Stimulated activated CD4-positive, alpha-beta T cell treated with anti-CD3 and anti-CD28 coated beads, Interleukin-15, amount 100 ng/mL, for 24 hours (primary cell): ENCODE measurements around the gene FYB2.
"Not testable (repeated sequence)": the region's sequence is repeated elsewhere in the genome, so short reads cannot be mapped to it uniquely, and the experiment has no call there.

Experiments used
- DNase-seq: peaks from one replicate; pipeline ENCODE4 v3.0.0-alpha.2; 2020

FYB2 gene

DNA sequence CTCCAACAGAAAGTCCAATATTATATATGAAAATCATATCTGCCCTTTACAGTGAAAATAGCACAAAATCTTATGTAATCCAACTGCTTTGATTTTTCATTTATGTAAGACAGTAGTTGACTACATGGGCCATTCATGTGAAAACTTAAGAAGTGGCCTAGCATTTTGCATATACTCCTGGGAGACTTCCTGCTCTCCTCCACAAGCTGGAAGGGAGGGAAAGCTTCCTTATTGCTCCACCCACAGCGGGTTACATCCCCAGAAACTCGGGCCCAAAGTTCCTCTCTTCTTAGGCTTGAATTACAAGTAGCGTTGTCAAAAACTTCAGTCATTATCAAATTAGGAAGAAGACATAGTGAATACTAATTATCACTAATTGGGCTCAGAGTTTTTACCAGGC is 29.2 kb downstream of the FYB2 start:
- no peak for DNase-seq

DNA sequence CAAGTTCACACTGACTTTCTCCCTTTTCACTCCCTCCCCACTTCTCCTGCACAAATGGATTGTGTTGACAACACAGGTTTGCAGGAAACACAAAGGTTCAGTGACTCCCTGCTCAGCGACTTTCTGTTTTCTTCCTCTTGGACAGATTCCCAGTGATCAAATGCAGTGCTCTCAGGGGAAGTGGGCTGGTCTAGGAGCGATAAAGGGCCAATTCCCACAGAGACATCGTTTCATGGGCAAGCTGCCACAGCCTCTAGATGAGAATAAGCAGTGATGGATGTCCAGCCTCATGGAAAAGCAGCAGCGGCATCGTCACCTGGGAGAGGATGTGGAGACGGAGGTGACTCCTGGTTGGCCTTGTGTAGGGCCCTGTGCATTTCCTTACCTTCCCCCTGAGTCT is 30.6 kb downstream of the FYB2 start:
- DNase-seq, result no peak

DNA sequence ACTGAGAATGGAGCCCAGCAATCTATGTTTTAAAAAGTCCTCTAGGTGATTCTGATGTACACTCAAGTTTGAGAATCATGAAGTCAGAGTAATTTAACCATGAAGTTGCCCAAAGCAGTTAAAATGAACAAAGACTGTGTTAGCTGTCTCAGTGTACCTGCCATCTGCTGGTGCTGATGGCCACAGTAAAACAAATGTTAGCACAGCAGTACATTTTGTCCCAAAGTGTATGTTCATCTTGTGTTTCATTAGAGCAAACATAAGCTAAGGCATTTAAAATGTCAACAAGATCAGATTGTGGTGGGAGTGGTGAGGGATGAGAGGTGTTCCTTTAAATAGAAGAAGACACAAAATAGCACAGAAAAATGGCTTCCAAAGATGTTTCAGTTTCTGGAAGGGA is 31.1 kb downstream of the FYB2 start:
- DNase-seq, result no peak

DNA sequence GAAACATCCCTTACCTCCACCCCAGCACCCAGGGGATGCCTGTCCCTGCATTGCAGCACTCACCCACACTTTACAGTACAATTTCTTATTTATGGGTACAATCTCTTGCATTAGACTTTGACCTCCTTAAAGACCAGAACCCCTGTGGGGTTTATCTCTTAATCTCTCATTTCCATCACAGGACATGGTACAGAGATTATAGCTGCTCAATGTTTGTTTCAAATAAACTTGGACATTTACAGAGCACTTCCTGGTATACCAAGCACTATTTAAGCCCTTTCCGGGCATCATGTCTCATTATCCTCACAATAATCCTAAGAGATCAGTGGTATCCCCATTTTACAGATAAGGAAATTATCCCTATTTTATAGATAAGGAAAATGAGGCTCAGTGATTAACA is 31.9 kb downstream of the FYB2 start:
- no peak for DNase-seq

DNA sequence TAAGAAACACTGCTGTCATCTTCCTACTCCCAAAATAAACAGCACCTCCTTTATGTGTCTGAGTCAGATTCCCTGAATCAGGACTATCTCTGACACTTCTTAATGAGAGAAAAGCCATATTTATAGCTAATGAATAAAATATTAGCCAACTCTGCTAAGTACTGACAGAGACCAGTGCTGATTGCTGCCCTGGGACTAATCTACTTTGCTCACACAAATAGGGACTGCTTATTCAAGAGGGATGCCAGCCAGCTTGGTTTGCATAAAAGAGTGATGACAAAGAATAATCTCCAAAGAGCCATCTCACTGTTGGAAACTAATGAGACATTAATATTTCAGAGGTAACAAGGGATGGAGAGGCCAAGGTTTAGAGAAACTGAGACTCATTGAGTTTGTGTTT is 36.4 kb downstream of the FYB2 start:
- no peak for DNase-seq

DNA sequence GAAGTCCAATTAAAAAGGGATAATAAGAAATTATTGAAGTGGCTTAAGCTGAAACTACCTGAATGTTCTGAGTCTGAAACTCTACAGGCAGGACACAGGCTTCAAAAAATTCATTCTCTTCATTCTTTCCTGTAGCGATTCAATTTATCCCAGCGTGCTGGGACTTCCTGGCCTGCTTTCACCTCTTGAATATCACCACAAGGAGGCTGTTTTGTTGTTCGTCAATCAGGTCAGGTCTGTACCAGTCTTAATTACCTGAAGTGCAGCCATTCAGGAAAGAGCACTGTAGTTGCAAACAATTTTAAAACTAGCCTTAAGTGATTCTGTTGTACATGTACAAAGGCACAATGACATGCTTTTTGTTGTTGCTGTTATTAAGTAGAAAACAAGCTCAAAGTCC is 38.4 kb downstream of the FYB2 start:
- DNase-seq, result no peak

DNA sequence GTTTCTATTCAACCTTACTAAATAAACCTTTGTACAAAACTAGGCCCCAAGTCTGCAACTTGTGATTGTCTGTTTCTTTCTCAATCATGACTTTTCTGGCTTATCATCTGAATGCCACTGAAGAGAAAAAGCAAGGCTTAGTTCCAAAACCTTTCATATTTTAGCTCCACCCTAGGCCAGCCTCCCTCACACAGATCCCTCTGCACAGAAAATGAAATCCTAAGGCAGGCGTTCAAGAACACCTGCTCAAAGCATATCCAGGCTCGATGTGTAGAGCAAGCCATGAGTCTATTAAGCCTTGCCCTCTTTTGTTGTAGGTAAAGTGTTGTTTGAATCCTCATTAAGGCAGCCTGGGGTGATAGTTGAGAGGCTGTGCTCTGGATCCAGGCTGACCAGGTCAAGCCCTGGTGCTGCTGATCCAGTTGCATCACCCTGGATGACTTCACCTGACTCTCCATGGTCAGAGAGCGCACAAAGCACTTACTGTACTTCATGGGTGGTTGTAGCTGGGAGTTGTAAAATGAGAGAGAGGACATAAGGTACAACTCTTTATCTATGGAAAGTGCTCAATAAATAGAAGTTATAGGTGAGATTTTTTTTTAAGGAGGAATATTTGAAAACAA is 39.0 kb downstream of the FYB2 start:
- no peak for DNase-seq

DNA sequence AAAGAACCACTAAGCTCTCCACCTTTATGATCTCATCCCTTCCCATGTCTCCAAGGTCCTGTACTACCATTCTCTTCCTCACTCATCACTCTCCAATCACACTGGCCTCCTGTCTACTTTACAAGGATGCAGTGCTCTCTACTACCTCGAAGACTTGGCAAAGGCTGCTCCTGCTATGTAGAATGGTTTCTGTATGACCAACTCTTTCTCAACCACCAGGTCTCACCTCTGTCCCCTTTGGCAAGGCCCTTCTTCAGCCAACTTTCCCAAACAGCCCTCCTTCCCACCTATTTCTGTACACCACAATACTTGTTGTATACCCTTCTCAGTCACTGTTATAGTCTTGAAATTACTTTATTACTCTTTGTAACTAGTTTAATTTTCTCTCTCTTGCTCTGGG is 41.2 kb downstream of the FYB2 start:
- no peak for DNase-seq

DNA sequence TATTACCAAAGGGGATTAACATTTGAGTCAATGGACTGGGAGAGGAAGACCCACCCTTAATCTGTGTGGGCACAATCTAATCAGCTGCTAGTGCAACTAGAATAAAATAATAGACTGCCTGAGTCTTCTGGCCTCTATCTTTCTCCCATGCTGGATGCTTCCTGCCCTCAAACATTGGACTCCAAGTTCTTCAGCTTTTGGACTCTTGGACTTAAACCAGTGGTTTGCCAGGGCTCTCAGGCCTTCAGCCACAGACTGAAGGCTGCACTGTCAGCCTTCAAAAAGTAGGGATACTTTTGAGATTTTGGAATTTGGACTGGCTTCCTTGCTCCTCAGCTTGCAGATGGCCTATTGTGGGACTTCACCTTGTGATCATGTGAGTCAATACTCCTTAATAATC is 44.5 kb downstream of the FYB2 start:
- not testable (repeated sequence) for DNase-seq

DNA sequence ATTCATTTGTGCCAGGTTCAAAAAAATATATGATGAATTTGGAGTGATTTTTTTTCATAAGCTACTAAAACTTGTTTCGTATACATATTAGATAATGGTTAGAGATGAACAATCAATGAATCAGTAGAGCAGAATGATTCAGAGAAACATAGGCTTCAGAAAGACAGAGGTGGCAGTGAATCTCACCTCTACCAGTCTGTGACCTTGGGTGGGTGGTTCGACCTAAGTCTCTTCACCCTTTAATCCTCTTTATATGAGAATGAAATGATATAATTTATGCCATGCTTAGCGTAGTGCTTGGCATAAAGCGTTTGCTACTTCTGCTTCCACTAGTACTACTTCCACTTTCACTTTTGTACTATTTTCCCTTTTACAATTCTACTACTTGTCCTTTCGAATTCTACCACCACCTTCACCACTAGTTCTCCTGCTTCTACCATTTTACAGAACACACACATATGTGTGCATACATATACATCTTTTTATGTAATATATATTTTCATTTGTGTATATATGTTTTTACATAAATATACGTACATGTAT is 45.1 kb downstream of the FYB2 start:
- DNase-seq, result no peak

DNA sequence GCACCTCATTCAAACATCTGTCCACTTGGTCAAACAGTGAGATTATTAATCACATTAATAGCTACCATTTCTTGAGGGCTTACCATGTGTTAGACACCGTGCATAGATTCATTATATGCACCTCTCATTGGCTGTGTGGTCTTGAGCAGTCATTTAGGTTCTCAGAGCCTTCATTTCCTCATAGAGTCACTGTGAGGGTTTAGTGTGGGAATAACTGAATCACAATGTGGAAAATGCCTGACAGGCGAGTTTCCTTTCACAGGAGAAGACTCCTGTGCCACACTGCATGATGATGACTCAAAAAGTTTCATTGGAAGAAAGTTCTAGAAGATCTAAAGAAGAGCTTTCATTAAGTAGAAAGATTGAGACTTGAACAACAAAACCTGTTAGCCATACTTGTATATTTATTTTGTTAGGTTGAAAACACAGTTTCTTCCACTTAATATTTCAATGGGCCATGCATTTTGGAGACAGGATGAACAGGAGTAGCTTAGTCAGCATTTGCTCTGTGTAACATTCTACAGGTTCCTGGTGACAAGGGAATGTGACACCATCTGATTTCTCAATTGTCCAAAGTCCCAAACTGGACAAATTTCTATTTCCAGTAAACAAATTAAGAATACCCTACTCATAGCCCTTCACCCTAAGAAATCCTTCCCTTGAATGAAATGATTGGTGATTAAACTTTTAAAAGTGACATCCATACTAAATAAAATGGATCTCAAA is 45.7 kb downstream of the FYB2 start:
- DNase-seq, result no peak

DNA sequence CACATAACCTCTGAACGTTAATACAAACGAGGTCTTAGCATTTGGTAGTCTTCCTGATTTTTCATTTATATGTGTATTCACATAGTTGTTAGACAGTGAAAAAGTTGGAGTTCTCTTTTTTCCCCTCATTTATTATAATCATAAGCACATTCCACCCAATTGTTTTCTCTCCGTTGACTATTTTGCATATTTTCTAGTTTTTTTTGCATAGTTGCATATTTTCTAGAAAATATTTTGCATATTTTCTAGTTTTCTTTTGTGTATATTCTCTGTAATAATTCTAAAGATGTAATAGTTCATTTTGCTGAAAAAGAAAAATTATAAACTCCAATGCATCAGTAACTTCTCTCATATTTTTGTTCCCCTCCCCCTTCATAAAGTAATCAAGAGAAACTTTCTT is 47.5 kb downstream of the FYB2 start:
- DNase-seq, result no peak

DNA sequence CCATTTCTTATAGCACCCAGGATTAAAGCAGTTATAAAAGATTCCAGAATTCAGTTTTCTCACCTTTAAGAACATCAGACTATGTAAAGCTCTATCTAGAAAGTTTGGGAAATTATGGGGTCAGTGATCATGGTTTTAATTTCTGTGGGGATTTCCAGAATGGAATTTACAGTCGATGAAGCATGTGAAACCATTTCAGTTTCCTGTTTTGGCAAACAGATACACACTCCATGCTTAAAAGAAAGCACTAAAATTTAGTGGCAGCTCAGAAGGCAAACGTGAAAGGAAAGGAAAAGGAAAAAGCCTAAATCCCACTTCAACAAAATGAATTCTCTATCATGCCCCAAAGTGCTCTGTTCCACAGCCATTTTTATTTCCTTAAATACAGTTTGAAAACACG is 60.4 kb downstream of the FYB2 start:
- DNase-seq, result no peak

DNA sequence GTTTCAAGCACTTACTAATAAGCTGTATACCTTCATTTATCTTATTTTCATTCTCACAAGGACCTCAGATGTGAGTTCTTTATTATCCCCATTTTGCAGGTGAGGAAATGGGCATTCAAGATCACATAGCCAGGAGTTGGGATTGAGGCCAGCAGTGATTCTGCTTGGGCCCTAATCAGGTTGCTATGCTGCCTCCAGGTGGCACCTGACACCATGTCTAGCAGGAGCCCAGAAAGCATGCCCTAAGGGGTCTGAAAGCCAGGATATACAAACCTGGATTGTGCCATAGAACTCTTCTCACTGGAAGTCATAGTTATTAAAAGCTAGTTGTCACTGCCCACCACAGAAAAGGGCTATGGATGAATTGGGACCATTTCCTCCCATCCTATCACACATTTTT is 61.1 kb downstream of the FYB2 start:
- no peak for DNase-seq

DNA sequence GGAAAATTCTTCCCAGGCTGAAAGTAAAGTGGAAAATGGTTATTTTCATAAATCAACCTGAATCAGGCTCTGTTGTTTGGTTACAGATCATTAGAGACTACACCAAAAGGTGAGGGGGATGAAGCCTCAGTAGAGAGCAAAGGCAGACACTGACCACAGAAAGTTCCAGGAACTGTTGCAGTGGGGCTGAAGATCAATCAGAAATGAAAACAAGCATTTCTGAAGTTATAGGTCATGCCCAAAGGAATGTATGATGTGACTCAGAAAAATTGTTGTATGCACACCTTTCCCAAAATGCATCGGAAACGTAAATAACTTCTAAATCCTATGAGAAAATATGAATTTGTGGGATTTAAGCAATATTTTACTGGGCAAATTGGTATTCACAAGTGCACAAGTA is 63.3 kb downstream of the FYB2 start:
- DNase-seq, result no peak

DNA sequence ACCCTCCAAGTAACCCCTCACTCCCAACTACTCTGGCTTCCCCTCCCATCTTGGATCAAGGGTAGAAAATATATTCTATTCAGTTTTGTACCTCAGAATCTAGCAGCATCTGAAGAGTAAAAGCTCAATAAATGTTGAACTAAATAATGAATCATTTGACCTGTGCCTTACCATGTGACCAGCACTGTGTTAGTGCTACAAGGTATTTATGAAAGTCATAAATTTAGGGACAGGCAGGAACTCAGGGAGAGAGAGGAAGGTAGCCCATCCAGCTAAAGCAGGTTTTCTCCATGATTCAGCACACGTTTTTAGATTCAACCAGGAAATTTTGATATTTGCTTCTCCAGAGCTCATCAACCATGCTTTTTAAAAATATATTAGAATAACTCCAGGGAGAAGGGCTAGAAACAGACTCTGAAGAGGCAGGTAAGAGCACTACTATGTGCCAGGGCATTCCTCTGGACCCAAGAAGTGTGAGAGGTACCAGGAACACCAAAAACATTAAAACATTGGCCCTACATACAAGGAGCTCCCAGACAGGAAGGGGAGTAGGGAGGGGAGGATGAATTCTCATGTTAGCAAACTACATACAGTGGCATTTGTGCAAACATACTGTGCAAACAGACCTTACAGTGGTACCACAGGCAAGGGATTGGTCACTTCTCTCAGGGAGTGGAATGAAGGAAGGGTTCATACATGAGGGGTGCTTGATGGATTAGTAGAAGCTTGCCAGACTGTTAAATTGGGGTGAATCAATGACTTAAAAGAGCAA is 64.3 kb downstream of the FYB2 start:
- DNase-seq, result no peak

DNA sequence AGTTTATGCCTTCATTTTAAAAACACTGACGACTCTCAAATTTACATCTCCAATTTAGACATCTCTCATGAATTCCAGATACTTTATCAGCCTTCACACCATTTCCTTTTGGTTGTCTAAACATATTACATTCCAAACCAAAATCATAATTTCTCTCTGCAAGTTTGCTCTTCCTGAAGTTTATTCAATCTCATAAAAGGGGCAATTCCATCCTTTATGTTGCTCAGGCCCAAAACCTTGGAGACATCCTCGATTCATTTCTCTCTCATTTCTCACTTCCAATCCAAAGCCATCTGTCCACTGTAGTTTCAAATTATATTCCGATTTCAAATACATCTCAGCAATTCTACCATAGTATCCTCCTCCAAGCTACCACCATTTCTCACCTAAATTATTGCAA is 74.0 kb downstream of the FYB2 start:
- DNase-seq, result no peak

DNA sequence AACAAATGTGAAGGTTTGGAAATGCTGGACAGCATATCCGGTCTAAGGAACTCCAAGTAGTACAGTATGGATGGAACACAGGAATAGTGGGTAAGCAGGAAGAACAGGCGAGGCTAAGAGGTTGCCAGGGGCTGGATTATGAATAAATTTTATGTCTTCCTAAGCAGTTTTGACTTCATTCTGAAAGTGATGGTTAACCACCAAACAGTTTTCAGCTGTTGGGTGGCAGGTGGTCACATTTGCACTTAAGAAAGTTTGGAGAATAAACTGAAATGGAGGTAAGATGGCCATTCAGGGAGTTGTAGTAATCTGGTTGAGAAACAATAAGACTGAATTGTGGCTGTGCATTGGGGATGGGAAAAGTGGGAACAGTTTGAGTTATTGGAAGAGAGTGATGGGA is 90.2 kb downstream of the FYB2 start:
- no peak for DNase-seq

DNA sequence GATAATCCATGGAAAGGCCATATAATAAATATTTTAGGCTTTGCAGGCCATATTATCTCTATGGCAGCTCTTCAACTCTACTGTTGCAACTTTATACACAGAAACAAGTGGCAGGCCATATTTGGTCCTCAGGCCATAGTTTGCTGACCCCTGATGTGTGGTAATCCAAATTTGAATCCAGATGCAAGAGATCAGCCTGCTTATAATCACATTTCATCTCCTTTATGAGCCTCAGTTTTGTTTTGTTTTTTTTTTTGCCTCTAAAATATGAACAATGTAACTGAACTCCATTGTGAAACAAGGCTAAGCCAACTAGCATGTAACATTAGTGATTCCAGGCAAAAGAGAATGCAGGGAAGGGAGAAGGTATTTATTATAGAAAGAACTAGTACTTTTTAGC is 92.5 kb downstream of the FYB2 start:
- DNase-seq, result no peak

DNA sequence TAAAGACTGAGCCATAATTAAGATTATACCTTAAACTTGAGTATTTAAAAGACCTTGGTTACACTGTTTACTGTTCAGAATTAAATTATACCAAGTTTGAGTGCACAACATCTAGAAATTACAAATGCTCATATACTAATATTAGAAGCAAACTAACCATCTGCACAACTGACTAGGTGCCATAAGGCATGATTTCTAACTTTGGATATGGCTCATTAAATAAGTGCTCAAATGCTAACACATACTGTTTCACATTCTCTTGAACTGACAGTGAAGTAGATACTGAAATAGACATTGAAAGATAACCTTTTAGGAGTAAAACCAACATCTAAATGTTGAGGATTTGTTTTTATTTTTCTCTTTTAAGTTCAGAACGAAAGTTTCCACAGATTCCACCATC is 100.0 kb downstream of the FYB2 start:
- DNase-seq, result no peak

DNA sequence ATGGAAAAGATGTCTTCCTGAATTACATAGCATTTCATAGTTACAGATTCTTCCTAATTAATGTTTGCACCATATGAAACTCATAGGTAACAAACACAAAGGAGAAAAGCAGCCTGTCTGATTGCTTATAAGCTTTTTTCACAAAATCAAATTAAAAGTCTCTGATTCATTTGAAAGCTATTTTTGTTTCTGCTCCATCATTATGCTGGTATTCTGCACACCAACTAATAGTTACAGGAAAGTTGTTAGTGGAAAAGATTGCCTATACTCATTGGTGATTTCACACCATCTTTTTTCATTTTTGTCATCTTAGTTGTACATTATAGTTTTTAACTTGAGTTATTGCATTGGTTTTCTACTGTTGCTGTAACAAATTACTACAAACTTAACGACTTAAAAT is 104.0 kb downstream of the FYB2 start:
- no peak for DNase-seq

DNA sequence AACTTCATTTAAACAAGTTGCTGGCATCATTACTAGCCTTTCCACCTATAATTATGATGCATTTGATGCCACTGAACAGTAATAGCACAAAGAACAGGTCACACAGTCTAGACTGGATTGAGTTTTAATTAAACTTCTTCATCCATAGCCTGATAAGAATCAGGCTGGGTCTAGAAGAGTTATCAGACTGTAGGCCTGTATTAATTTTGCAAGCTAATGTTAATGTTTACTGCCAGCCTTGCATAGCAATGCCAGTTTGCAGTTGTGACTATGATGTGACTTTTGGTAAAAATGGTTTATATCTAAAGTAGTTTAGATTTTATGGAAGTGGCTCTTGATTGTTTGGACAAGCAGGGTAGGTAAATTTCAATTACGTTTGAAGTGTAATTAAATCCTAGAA is 106.1 kb downstream of the FYB2 start:
- DNase-seq, result no peak

DNA sequence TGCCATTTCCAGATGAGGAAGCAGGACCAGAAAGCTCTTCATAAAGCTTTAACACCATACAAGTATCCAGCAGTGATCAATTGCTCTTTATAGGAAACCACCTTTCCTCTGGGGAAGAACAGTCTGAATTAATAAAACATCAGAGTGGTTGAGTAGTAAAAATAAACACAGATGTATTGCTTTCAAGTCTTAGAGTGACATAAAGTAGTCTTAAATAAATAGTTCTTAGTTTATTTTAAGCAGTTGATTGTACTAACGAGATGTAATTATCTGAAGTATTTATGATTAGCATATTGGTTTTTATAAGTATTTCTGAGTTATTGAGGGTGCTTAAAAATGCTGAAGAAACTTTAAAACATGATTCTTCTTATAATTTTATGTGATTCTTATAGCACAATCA is 107.1 kb downstream of the FYB2 start:
- DNase-seq, result no peak

DNA sequence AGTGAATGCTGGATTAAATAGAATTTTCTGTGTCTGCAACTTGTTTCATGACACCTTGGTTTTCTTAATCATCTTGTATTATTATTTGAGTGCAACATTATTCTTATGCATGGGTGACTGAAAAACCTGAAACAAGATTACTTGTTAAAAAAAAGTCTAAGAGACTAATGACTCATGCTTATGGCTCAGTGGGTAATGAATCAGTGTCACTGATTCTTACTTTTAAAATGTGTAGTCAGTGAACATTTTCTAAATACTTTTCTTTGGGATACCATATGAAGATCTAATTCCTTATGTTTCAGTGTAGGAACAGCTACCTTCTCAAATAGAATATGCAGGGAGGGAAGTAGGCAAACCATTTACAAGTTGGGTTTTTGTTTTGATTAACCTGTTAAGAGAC is 108.6 kb downstream of the FYB2 start:
- no peak for DNase-seq
